CD8-positive, alpha-beta memory T cell (primary cell): Measurements from ENCODE around the gene TREML4. TPM values are rescaled to one million over a fixed set of nuclear protein-coding genes. Genes with fewer than 3 reads are reported as not detected.
"Not testable (repeated sequence)": the region's sequence is repeated elsewhere in the genome, so short reads cannot be mapped to it uniquely, and the experiment has no call there.

Experiments
- CTCF ChIA-PET: fragments of 350-600 bp; sonication (Branson Sonifier 250); formaldehyde crosslinking; loops from one replicate; lab custom pipeline; 2021; ENCODE audit warnings: antibody characterized with exemption; lab: Charles Lee
- POLR2A ChIA-PET: fragments of 350-600 bp; sonication (Branson Sonifier 250); formaldehyde crosslinking; loops from one replicate; lab custom pipeline; 2021; ENCODE audit warnings: antibody characterized with exemption; lab: Charles Lee
- DNase-seq, 5 donors: peaks; one replicate each; pipeline versions ENCODE4 v3.0.0 to v3.0.0-alpha.2; 2020 to 2022; ENCODE audit warnings: mixed read lengths in 1 of 5
- H3K27ac ChIP-seq: one replicate; pipeline ENCODE4 v1.7.0; 2013; ENCODE audit warnings: low read depth, mild to moderate bottlenecking, low read length, moderate library complexity
- H3K27me3 ChIP-seq: 2 replicates; pipeline ENCODE4 v1.7.0; 2013; ENCODE audit warnings: low read length, mild to moderate bottlenecking; ENCODE audit not compliant: insufficient read depth, poor library complexity, severe bottlenecking
- H3K36me3 ChIP-seq: 2 replicates; pipeline ENCODE4 v1.7.0; 2013; ENCODE audit warnings: mild to moderate bottlenecking, low read length, moderate library complexity; ENCODE audit not compliant: insufficient read depth
- H3K4me1 ChIP-seq: 2 replicates; pipeline ENCODE4 v1.7.0; 2013; ENCODE audit warnings: mild to moderate bottlenecking, low read length, moderate library complexity; ENCODE audit not compliant: insufficient read depth
- H3K4me3 ChIP-seq: 2 replicates; pipeline ENCODE4 v1.7.0; 2013; ENCODE audit warnings: mild to moderate bottlenecking, low read length
- H3K9me3 ChIP-seq: 2 replicates; pipeline ENCODE4 v1.7.0; 2013; ENCODE audit warnings: mild to moderate bottlenecking, low read length
- H3K27ac Mint-ChIP-seq, 8 donors: one replicate each; pipeline ENCODE4 v1.8.0; 2020 to 2021; ENCODE audit warnings: mixed read lengths in 8 of 8, mild to moderate bottlenecking in 6 of 8, inconsistent platforms in 3 of 8, moderate library complexity in 3 of 8
- H3K27me3 Mint-ChIP-seq, 2 donors: one replicate each; pipeline ENCODE4 v1.8.0; 2020 to 2021; ENCODE audit warnings: mixed read lengths in 2 of 2, mild to moderate bottlenecking in 1 of 2, moderate library complexity in 1 of 2
- H3K36me3 Mint-ChIP-seq, 3 donors: one replicate each; pipeline ENCODE4 v1.8.0; 2020 to 2021; ENCODE audit warnings: mixed read lengths in 3 of 3, inconsistent platforms in 1 of 3, mild to moderate bottlenecking in 1 of 3
- H3K4me1 Mint-ChIP-seq, 3 donors: one replicate each; pipeline ENCODE4 v1.8.0; 2020 to 2021; ENCODE audit warnings: mixed read lengths in 3 of 3, inconsistent platforms in 1 of 3, mild to moderate bottlenecking in 1 of 3
- H3K4me3 Mint-ChIP-seq, 7 donors: one replicate each; pipeline ENCODE4 v1.8.0; 2020 to 2021; ENCODE audit warnings: mixed read lengths in 7 of 7, mild to moderate bottlenecking in 6 of 7, moderate library complexity in 4 of 7, inconsistent platforms in 2 of 7
- H3K9me3 Mint-ChIP-seq, 5 donors: one replicate each; pipeline ENCODE4 v1.8.0; 2020 to 2022; ENCODE audit warnings: mixed read lengths in 5 of 5, mild to moderate bottlenecking in 3 of 5, moderate library complexity in 2 of 5, inconsistent platforms in 1 of 5
- polyA plus RNA-seq: library from polyadenylated mRNA; unstranded; fragments of 300-500 nt; fragmentation: Illumina TruSeq; gene quantifications from one replicate; pipeline ENCODE4 v1.2.3, GENCODE V29; 2021
- total RNA-seq, 2 experiments: library from RNA; stranded (reverse); gene quantifications; one replicate each; pipeline ENCODE4 v1.2.3, GENCODE V29; 2021

The TREML4 gene
- total and polyA plus RNA-seq, 3 experiments from 2014 or later = not detected

- no peak for DNase-seq
- Histone ChIP-seq H3K27me3 (no peaks in the 10 kb centered on the region), H3K4me3 (no peak overlapping the region), H3K9me3 (no peaks in the 10 kb centered on the region), H3K36me3 (no peaks in the 10 kb centered on the region), H3K27ac (no peak overlapping the region), H3K4me1 (no peaks in the 10 kb centered on the region)
- peaks cover 0 to 6% (median 5%) of the 10 kb centered on the region in 3 donors for H3K36me3 Mint-ChIP-seq
- ChIA-PET POLR2A (no interaction called here), CTCF (no interaction called here)
- H3K9me3 Mint-ChIP-seq = no peaks in the 10 kb centered on the region
- no peak overlapping the region for H3K27ac Mint-ChIP-seq
- H3K4me3 Mint-ChIP-seq = no peak overlapping the region
- peaks cover 0 to 11% (median 0%) of the 10 kb centered on the region in 3 donors for H3K4me1 Mint-ChIP-seq
- H3K27me3 Mint-ChIP-seq = peaks cover 16 to 47% of the 10 kb centered on the region in 2 donors
Measured at GRCh38 chr6:41228616-41229015, 467 bp downstream of the TREML4 start.

- no peak overlapping the region for H3K4me3 Mint-ChIP-seq
- H3K27ac Mint-ChIP-seq = peak overlapping the region in 1 of 8 donors; percentile 8
- Histone ChIP-seq H3K27ac (no peak overlapping the region), H3K4me3 (no peak overlapping the region), H3K9me3 (no peaks in the 10 kb centered on the region), H3K4me1 (no peaks in the 10 kb centered on the region), H3K27me3 (no peaks in the 10 kb centered on the region), H3K36me3 (no peaks in the 10 kb centered on the region)
- H3K27me3 Mint-ChIP-seq = peaks cover 16 to 38% of the 10 kb centered on the region in 2 donors
- POLR2A ChIA-PET = no interaction called here
- DNase-seq = no peak
- peaks cover 0 to 6% (median 0%) of the 10 kb centered on the region in 3 donors for H3K36me3 Mint-ChIP-seq
- CTCF ChIA-PET = no interaction called here
- peaks cover 0 to 11% (median 0%) of the 10 kb centered on the region in 3 donors for H3K4me1 Mint-ChIP-seq
- H3K9me3 Mint-ChIP-seq = no peaks in the 10 kb centered on the region
Measured at GRCh38 chr6:41229721-41230120, 1.6 kb downstream of the TREML4 start.

GRCh38 chr6:41231246-41231645 lies 3.1 kb downstream of the TREML4 start:
- no peak overlapping the region for H3K4me3 Mint-ChIP-seq

GRCh38 chr6:41232667-41233066 lies 4.5 kb downstream of the TREML4 start:
- peaks cover 0 to 11% (median 5%) of the 10 kb centered on the region in 3 donors for H3K4me1 Mint-ChIP-seq
- peaks cover 0 to 6% (median 0%) of the 10 kb centered on the region in 3 donors for H3K36me3 Mint-ChIP-seq
- Histone ChIP-seq H3K4me3 (no peak overlapping the region), H3K27me3 (no peaks in the 10 kb centered on the region), H3K36me3 (no peaks in the 10 kb centered on the region), H3K27ac (no peak overlapping the region), H3K4me1 (no peaks in the 10 kb centered on the region), H3K9me3 (no peaks in the 10 kb centered on the region)
- no peak for DNase-seq
- no peak overlapping the region for H3K27ac Mint-ChIP-seq
- ChIA-PET CTCF (interaction anchor here (1.5 kb wide), 1 partner anchor 41 kb away, joined by 3 read pairs; no protein-coding TSS in a partner anchor), POLR2A (no interaction called here)
- H3K4me3 Mint-ChIP-seq = no peak overlapping the region
- H3K27me3 Mint-ChIP-seq = peaks cover 15 to 35% of the 10 kb centered on the region in 2 donors
- H3K9me3 Mint-ChIP-seq = no peaks in the 10 kb centered on the region

More at GRCh38 chr6:41231246-41231645, 3.1 kb downstream of the TREML4 start:
- Mint-ChIP-seq H3K27ac (peak overlapping the region in 1 of 8 donors; percentile 4), H3K9me3 (no peaks in the 10 kb centered on the region), H3K4me1 (peaks cover 0 to 11% (median 5%) of the 10 kb centered on the region in 3 donors), H3K27me3 (peaks cover 10 to 37% of the 10 kb centered on the region in 2 donors), H3K36me3 (peaks cover 0 to 6% (median 0%) of the 10 kb centered on the region in 3 donors)
- ChIA-PET CTCF (no interaction called here), POLR2A (no interaction called here)
- Histone ChIP-seq H3K27ac (no peak overlapping the region), H3K9me3 (no peaks in the 10 kb centered on the region), H3K36me3 (no peaks in the 10 kb centered on the region), H3K4me1 (no peaks in the 10 kb centered on the region), H3K27me3 (no peaks in the 10 kb centered on the region), H3K4me3 (no peak overlapping the region)
- no peak for DNase-seq

GRCh38 chr6:41236276-41236675 lies 8.1 kb downstream of the TREML4 start:
- H3K9me3 ChIP-seq = no peaks in the 10 kb centered on the region
- CTCF ChIA-PET = no interaction called here
- no peaks in the 10 kb centered on the region for H3K9me3 Mint-ChIP-seq
- POLR2A ChIA-PET = no interaction called here
- no peaks in the 10 kb centered on the region for H3K4me1 ChIP-seq
- H3K4me3 ChIP-seq = no peak overlapping the region
- H3K27ac Mint-ChIP-seq = no peak overlapping the region
- peaks cover 0 to 11% (median 5%) of the 10 kb centered on the region in 3 donors for H3K4me1 Mint-ChIP-seq
- no peak overlapping the region for H3K27ac ChIP-seq
- no peaks in the 10 kb centered on the region for H3K36me3 ChIP-seq
- peaks cover 7% of the 10 kb centered on the region for H3K27me3 ChIP-seq
- H3K27me3 Mint-ChIP-seq = peaks cover 9 to 43% of the 10 kb centered on the region in 2 donors
- H3K36me3 Mint-ChIP-seq = peaks cover 0 to 2% (median 0%) of the 10 kb centered on the region in 3 donors
- no peak overlapping the region for H3K4me3 Mint-ChIP-seq
- DNase-seq = no peak

- Histone ChIP-seq H3K4me1 (no peaks in the 10 kb centered on the region), H3K9me3 (no peaks in the 10 kb centered on the region), H3K27ac (no peak overlapping the region), H3K36me3 (no peaks in the 10 kb centered on the region), H3K27me3 (peaks cover 7% of the 10 kb centered on the region), H3K4me3 (no peak overlapping the region)
- no peak overlapping the region for H3K27ac Mint-ChIP-seq
- ChIA-PET POLR2A (no interaction called here), CTCF (no interaction called here)
- peaks cover 9 to 46% of the 10 kb centered on the region in 2 donors for H3K27me3 Mint-ChIP-seq
- peaks cover 0 to 6% (median 5%) of the 10 kb centered on the region in 3 donors for H3K4me1 Mint-ChIP-seq
- H3K9me3 Mint-ChIP-seq = no peaks in the 10 kb centered on the region
- no peak overlapping the region for H3K4me3 Mint-ChIP-seq
- no peaks in the 10 kb centered on the region for H3K36me3 Mint-ChIP-seq
- DNase-seq = no peak
Measured at GRCh38 chr6:41237128-41237527, 9.0 kb downstream of the TREML4 start.

GRCh38 chr6:41239467-41240159 lies 11.5 kb downstream of the TREML4 start:
- Mint-ChIP-seq H3K4me3 (no peak overlapping the region), H3K9me3 (no peaks in the 10 kb centered on the region), H3K36me3 (peaks cover 0 to 3% (median 0%) of the 10 kb centered on the region in 3 donors), H3K27me3 (peaks cover 13 to 46% of the 10 kb centered on the region in 2 donors), H3K27ac (no peak overlapping the region), H3K4me1 (peaks cover 0 to 5% (median 0%) of the 10 kb centered on the region in 3 donors)
- no peaks in the 10 kb centered on the region for H3K9me3 ChIP-seq
- no peak overlapping the region for H3K4me3 ChIP-seq
- H3K4me1 ChIP-seq = no peaks in the 10 kb centered on the region
- ChIA-PET CTCF (no interaction called here), POLR2A (no interaction called here)
- DNase-seq = no peak
- no peaks in the 10 kb centered on the region for H3K36me3 ChIP-seq
- no peak overlapping the region for H3K27ac ChIP-seq
- peaks cover 7% of the 10 kb centered on the region for H3K27me3 ChIP-seq

- H3K36me3 Mint-ChIP-seq, POLR2A ChIA-PET, H3K9me3 Mint-ChIP-seq, CTCF ChIA-PET, H3K4me3 Mint-ChIP-seq, H3K27ac ChIP-seq, H3K4me1 ChIP-seq, H3K9me3 ChIP-seq, H3K36me3 ChIP-seq, H3K27me3 ChIP-seq, DNase-seq, H3K4me3 ChIP-seq: not testable (repeated sequence)
- Mint-ChIP-seq H3K27me3 (peaks cover 11 to 12% of the 10 kb centered on the region in 2 donors), H3K4me1 (peaks cover 15 to 30% (median 20%) of the 10 kb centered on the region in 3 donors), H3K27ac (peak overlapping the region in 1 of 8 donors; percentile 64)
Measured at GRCh38 chr6:41246529-41246928, 18.4 kb downstream of the TREML4 start.
